ENCODE data around the gene SV2A.

- TF ChIP-seq CTCF (IDR thresholded peaks at IDR 0.05) (no peak), MLX (CRISPR knock-in tag; IDR thresholded peaks at IDR 0.05) (no peak), NR2C2 (CRISPR knock-in tag; IDR thresholded peaks at IDR 0.05) (no peak), FOXK1 (CRISPR knock-in tag; IDR thresholded peaks at IDR 0.05) (no peak), FOXP4 (CRISPR knock-in tag; IDR thresholded peaks at IDR 0.05) (no peak), ATF2 (CRISPR knock-in tag; IDR thresholded peaks at IDR 0.05; ENCODE audit: borderline replicate concordance, low read depth) (no peak), CREB1 (CRISPR knock-in tag; IDR thresholded peaks at IDR 0.05) (no peak), SMAD3 (CRISPR knock-in tag; IDR thresholded peaks at IDR 0.05; ENCODE audit: borderline replicate concordance) (no peak), TEAD1 (CRISPR knock-in tag; IDR thresholded peaks at IDR 0.05) (no peak), ATF1 (CRISPR knock-in tag; IDR thresholded peaks at IDR 0.05) (no peak), MAX (CRISPR knock-in tag; IDR thresholded peaks at IDR 0.05) (no peak)
Measured at GRCh38 chr1:149949911-149950310, 32.3 kb upstream of the SV2A start.
